ENCODE data around the gene BTN3A1.
"Not testable (repeated sequence)": the region's sequence is repeated elsewhere in the genome, so short reads cannot be mapped to it uniquely, and the experiment has no call there.

The BTN3A1 gene

GRCh38 chr6:26450240-26450639 lies 48.2 kb downstream of the BTN3A1 start:
- DNase-seq = no peak

- DNase-seq = no peak
Observed at GRCh38 chr6:26452631-26453235, 50.7 kb downstream of the BTN3A1 start.

- no peak for DNase-seq
Observed at GRCh38 chr6:26454631-26455030, 52.6 kb downstream of the BTN3A1 start.

GRCh38 chr6:26455357-26455970 lies 53.4 kb downstream of the BTN3A1 start:
- DNase-seq = no peak

- DNase-seq = no peak
Observed at GRCh38 chr6:26457264-26457805, 55.3 kb downstream of the BTN3A1 start.

- DNase-seq = peak; percentile 82
Observed at GRCh38 chr6:26457806-26458688, 56.0 kb downstream of the BTN3A1 start, which contains the start of gene BTN2A1. Gene BTN2A1, plus strand, starts transcription at chr6:26457955. Its CDS starts 682 bp downstream, at chr6:26458637.

- DNase-seq = no peak
Observed at GRCh38 chr6:26459023-26459810, 57.1 kb downstream of the BTN3A1 start.

- not testable (repeated sequence) for DNase-seq
Observed at GRCh38 chr6:26461353-26461752, 59.3 kb downstream of the BTN3A1 start.

- DNase-seq = no peak
Observed at GRCh38 chr6:26464014-26464413, 61.9 kb downstream of the BTN3A1 start.

- no peak for DNase-seq
Observed at GRCh38 chr6:26464416-26465131, 62.5 kb downstream of the BTN3A1 start.

All from NCI-H226 (cell line).